Bladder microvascular endothelial cell (primary cell): ENCODE results near the gene BLZF1. TPM values are rescaled to one million over a fixed set of nuclear protein-coding genes. Genes with fewer than 3 reads are reported as not detected.

Experiments
- total RNA-seq: library from RNA; depleted of rRNA; stranded (reverse); fragments of >200 nt; gene quantifications from 2 replicates; pipeline ENCODE4 v1.2.3, GENCODE V29; 2014

Gene BLZF1
- 12.6 and 22.1 TPM in 2 replicates for total RNA-seq

GRCh38 chr1:169367686-169368405, at the start of gene BLZF1, which contains the start of gene NME7:
BLZF1 (plus strand) TSS chr1:169368195; CDS start chr1:169369523, 1,328 bp downstream.
NME7 (minus strand) TSS chr1:169367797; CDS start chr1:169367710, 87 bp downstream.

GRCh38 chr1:169427081-169427641, 59.2 kb downstream of the BLZF1 start, which contains the start of gene CCDC181:
CCDC181 (minus strand) TSS chr1:169427474; CDS start chr1:169424927, 2,547 bp downstream.

Other genes with a start within 250 kb of the BLZF1 start
- 10.8 and 14.7 TPM in 2 replicates for gene NME7, start 398 bp upstream of the BLZF1 start, total RNA-seq
- not detected in 2 replicates for gene CCDC181, start 59.3 kb downstream of the BLZF1 start, total RNA-seq
- 1.8 and 3.8 TPM in 2 replicates for gene SLC19A2, start 117.7 kb downstream of the BLZF1 start, total RNA-seq
- under 0.01 TPM in 1 of 2 replicates, not detected in the other for gene F5, start 218.3 kb downstream of the BLZF1 start, total RNA-seq